ENCODE data around the gene GUCY2C.

DNA sequence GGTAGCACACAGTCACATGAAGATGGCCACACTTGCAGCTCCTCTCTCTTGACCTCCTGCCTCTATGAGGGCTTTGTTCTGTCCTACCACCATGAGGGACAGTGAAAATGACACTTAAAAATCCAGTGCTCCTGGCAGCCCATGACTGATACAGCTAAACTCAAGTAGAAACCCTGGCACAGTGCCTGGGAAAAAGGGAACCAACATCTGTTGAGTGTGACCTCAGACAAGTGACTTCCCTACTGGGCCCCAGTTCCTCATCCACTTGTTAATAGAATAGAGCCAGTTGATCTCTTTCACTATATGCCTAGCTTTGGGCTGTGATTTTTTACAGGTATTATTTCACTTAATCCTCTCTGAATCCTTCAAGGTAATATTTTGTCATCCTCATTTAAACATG lies 4.8 kb downstream of the GUCY2C start:
- TF ChIP-seq, protein P1, sequence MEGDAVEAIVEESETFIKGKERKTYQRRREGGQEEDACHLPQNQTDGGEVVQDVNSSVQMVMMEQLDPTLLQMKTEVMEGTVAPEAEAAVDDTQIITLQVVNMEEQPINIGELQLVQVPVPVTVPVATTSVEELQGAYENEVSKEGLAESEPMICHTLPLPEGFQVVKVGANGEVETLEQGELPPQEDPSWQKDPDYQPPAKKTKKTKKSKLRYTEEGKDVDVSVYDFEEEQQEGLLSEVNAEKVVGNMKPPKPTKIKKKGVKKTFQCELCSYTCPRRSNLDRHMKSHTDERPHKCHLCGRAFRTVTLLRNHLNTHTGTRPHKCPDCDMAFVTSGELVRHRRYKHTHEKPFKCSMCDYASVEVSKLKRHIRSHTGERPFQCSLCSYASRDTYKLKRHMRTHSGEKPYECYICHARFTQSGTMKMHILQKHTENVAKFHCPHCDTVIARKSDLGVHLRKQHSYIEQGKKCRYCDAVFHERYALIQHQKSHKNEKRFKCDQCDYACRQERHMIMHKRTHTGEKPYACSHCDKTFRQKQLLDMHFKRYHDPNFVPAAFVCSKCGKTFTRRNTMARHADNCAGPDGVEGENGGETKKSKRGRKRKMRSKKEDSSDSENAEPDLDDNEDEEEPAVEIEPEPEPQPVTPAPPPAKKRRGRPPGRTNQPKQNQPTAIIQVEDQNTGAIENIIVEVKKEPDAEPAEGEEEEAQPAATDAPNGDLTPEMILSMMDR (IDR thresholded peaks at IDR 0.05 in 2 of 3, conservative IDR thresholded peaks at IDR 0.05 in 1 of 3; ENCODE audit: control insufficient read depth in 2 of 3, extremely low read depth in 1 of 3, insufficient read depth in 1 of 3, low read depth in 3 of 3, low read length in 3 of 3) = no peak
- TF ChIP-seq FOXK2 (IDR thresholded peaks at IDR 0.05) = no peak
- no peak for TF ChIP-seq HCFC1 (IDR thresholded peaks at IDR 0.05; ENCODE audit: low read length)
- TF ChIP-seq CHD1 (IDR thresholded peaks at IDR 0.05; ENCODE audit: low read depth, low read length) = no peak
- no peak for TF ChIP-seq POLR2AphosphoS5 (IDR thresholded peaks at IDR 0.05; ENCODE audit: low read length)
- no peak for TF ChIP-seq BHLHE40 (IDR thresholded peaks at IDR 0.05; ENCODE audit: borderline replicate concordance in 1 of 2, low read depth in 2 of 2, low read length in 1 of 2)
- TF ChIP-seq PAX5 (IDR thresholded peaks at IDR 0.05; ENCODE audit: borderline replicate concordance, low read depth, low read length) = no peak
- TF ChIP-seq CBFB (IDR thresholded peaks at IDR 0.05; ENCODE audit: low read depth) = no peak
- no peak for TF ChIP-seq FOS (IDR thresholded peaks at IDR 0.05; ENCODE audit: borderline replicate concordance, extremely low read depth, insufficient read length)
- TF ChIP-seq CHD2 (IDR thresholded peaks at IDR 0.05; ENCODE audit: borderline replicate concordance, low read depth, low read length) = no peak
- TF ChIP-seq, protein P2, sequence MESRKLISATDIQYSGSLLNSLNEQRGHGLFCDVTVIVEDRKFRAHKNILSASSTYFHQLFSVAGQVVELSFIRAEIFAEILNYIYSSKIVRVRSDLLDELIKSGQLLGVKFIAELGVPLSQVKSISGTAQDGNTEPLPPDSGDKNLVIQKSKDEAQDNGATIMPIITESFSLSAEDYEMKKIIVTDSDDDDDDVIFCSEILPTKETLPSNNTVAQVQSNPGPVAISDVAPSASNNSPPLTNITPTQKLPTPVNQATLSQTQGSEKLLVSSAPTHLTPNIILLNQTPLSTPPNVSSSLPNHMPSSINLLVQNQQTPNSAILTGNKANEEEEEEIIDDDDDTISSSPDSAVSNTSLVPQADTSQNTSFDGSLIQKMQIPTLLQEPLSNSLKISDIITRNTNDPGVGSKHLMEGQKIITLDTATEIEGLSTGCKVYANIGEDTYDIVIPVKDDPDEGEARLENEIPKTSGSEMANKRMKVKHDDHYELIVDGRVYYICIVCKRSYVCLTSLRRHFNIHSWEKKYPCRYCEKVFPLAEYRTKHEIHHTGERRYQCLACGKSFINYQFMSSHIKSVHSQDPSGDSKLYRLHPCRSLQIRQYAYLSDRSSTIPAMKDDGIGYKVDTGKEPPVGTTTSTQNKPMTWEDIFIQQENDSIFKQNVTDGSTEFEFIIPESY (IDR thresholded peaks at IDR 0.05) = no peak
- TF ChIP-seq, protein P3, sequence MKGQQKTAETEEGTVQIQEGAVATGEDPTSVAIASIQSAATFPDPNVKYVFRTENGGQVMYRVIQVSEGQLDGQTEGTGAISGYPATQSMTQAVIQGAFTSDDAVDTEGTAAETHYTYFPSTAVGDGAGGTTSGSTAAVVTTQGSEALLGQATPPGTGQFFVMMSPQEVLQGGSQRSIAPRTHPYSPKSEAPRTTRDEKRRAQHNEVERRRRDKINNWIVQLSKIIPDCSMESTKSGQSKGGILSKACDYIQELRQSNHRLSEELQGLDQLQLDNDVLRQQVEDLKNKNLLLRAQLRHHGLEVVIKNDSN (IDR thresholded peaks at IDR 0.05; ENCODE audit: borderline replicate concordance, extremely low read length, insufficient read depth, low read depth, low read length) = no peak
- no peak for TF ChIP-seq MYC (IDR thresholded peaks at IDR 0.05; ENCODE audit: insufficient read depth, insufficient read length, insufficient replicate concordance, low read length, severe bottlenecking)
- TF ChIP-seq, protein P4, sequence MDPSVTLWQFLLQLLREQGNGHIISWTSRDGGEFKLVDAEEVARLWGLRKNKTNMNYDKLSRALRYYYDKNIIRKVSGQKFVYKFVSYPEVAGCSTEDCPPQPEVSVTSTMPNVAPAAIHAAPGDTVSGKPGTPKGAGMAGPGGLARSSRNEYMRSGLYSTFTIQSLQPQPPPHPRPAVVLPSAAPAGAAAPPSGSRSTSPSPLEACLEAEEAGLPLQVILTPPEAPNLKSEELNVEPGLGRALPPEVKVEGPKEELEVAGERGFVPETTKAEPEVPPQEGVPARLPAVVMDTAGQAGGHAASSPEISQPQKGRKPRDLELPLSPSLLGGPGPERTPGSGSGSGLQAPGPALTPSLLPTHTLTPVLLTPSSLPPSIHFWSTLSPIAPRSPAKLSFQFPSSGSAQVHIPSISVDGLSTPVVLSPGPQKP (IDR thresholded peaks at IDR 0.05; ENCODE audit: low read depth, low read length) = no peak

Measured in GM12878 (cell line).